SU-DHL-6 (cell line): ENCODE measurements around the gene LYPD6.

ENCODE experiments used
- EZH2phosphoT487 ChIP-seq: fragments of 200-600 bp; sonication (generic), shearing (Covaris generic); conservative IDR thresholded peaks from 2 replicates; pipeline ENCODE4 v1.6.1; 2018; ENCODE audit warnings: mild to moderate bottlenecking, antibody characterized with exemption, low read length, moderate library complexity, mixed read lengths
- TF ChIP-seq, protein P1 (sequence below): fragments of 200-600 bp; sonication (generic); IDR thresholded peaks from one replicate; pipeline ENCODE4 v1.5.1; 2017; ENCODE audit warnings: antibody characterized with exemption, mild to moderate bottlenecking, low read length, moderate library complexity; ENCODE audit not compliant: insufficient read depth, poor library complexity, severe bottlenecking

DNA sequence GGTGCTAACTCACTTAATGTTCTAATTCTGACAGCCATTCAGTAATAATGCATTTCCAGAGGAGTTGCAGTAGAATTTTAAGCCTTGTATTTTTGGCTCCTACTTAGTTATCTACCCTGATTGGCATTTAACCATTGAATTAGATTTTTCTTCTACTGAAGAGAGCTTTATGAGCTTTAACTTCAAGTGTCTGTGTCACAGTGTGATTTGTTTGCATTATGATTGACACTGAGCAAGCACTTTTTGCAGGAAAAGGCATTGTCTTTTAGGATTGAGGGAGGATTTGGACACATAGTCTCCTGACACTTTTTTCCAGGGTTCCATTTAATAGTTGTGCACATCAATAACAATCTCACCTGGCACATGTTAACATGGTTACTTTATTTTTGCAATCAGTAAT lies 26.7 kb downstream of the LYPD6 start:
- TF ChIP-seq, protein P1, sequence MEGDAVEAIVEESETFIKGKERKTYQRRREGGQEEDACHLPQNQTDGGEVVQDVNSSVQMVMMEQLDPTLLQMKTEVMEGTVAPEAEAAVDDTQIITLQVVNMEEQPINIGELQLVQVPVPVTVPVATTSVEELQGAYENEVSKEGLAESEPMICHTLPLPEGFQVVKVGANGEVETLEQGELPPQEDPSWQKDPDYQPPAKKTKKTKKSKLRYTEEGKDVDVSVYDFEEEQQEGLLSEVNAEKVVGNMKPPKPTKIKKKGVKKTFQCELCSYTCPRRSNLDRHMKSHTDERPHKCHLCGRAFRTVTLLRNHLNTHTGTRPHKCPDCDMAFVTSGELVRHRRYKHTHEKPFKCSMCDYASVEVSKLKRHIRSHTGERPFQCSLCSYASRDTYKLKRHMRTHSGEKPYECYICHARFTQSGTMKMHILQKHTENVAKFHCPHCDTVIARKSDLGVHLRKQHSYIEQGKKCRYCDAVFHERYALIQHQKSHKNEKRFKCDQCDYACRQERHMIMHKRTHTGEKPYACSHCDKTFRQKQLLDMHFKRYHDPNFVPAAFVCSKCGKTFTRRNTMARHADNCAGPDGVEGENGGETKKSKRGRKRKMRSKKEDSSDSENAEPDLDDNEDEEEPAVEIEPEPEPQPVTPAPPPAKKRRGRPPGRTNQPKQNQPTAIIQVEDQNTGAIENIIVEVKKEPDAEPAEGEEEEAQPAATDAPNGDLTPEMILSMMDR = no peak
- TF ChIP-seq EZH2phosphoT487 = no peak
